Psoas muscle (tissue), 8 donors: ENCODE results near the gene GKAP1. TPM values are rescaled to one million over a fixed set of nuclear protein-coding genes. Genes with fewer than 3 reads are reported as not detected.

Experiments used
- ATAC-seq, 4 donors: fragments of 200-7000 bp; cut with Tn5 transposase; one replicate each; pipeline ENCODE4 v1.9.1; 2020; ENCODE audit warnings: moderate library complexity in 3 of 4, mild to moderate bottlenecking in 2 of 4
- DNase-seq, 2 donors: peaks; one replicate each; pipeline ENCODE4 v3.0.0-alpha.2; 2020
- H3K27ac ChIP-seq: fragments of 200-600 bp; one replicate; pipeline ENCODE4 v1.8.0; 2022
- H3K27me3 ChIP-seq, 3 donors: fragments of 200-600 bp in 1 of 3; one replicate each; pipeline versions ENCODE4 v1.6.1 to v1.8.0; 2013 to 2022; ENCODE audit warnings: low read length in 2 of 3, mild to moderate bottlenecking in 2 of 3, moderate library complexity in 1 of 3; ENCODE audit not compliant: insufficient read depth in 3 of 3
- H3K36me3 ChIP-seq, 2 donors: fragments of 200-600 bp in 1 of 2; one replicate each; pipeline versions ENCODE4 v1.6.1 to v1.8.0; 2013 to 2022; ENCODE audit warnings: low read depth in 1 of 2, mild to moderate bottlenecking in 1 of 2, moderate library complexity in 1 of 2; ENCODE audit not compliant: insufficient read depth in 1 of 2
- H3K4me1 ChIP-seq: fragments of 200-600 bp; one replicate; pipeline ENCODE4 v1.8.0; 2022
- H3K4me3 ChIP-seq: fragments of 200-600 bp; one replicate; pipeline ENCODE4 v1.8.0; 2022; ENCODE audit warnings: mild to moderate bottlenecking
- H3K9me3 ChIP-seq: fragments of 200-600 bp; one replicate; pipeline ENCODE4 v1.8.0; 2022
- CTCF ChIP-seq: fragments of 200-600 bp; IDR thresholded peaks from one replicate; pipeline ENCODE4 v1.8.0; 2022; ENCODE audit warnings: antibody characterized with exemption
- WGBS, 3 donors: extraction: QIAGEN DNeasy Blood & Tissue Kit; methylation state at CpG; one replicate each; pipeline versions ENCODE4 v1.1.6 to v1.1.7; 2013; 5-methylcytosine and 5-hydroxymethylcytosine counted together
- intact Hi-C, 2 donors: fragments of 100-400 bp; cut with DNase I; formaldehyde crosslinking; loops; one replicate each; pipeline versions ENCODE4 v1.11.0 to v1.14.2; 2022
- polyA plus RNA-seq, 3 donors: library from polyadenylated mRNA; stranded (reverse); fragments of 200-250 nt; gene quantifications; one replicate each; pipeline ENCODE4 v1.2.3, GENCODE V29; 2013
- total RNA-seq, 4 donors: library from RNA; stranded (reverse); fragmentation: NEBNext Ultra II Directional in 2 of 4; extraction: Animal tissue kit (Norgen Biotek cat#: 25700) in 2 of 4; gene quantifications; one replicate each; pipeline versions ENCODE4 v1.2.1 to v1.2.4, GENCODE V29; 2021 to 2023
- donor health status: healthy with polysubstance abuse.
- donor health status: DM: no; HTN: no; CAD: no; lungs with moderate emphysema.
- donor health status: Bipolar disorder and iron deficiency.
- donor health status: healthy.
- donor health status: DM: yes; HTN: yes; CAD: no.
- donor health status: DM: no; HTN: no; CAD: no.
- donor health status: DM: no; HTN: no; CAD: no.
- donor health status: DM: yes; HTN: yes; CAD: no.

GKAP1 gene
- total and polyA plus RNA-seq, 7 donors, result 13.4 to 89.1 (median 38.3) TPM

DNA sequence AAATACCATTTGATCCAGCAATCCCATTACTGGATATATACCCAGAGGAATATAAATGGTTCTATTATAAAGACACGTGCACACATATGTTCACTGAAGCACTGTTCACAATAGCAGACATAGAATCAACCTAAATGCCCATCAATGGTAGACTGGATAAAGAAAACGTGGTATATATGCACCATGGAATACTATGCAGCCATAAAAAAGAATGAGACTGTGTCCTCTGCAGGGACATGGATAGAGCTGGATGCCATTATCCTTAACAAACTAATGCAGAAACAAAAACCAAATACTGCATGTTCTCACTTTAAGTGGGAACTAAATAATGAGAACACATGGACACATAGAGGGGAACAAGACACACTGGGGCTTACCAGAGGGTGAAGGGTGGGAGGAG lies 39.4 kb downstream of the GKAP1 start:
- Histone ChIP-seq H3K27ac (no peak overlapping the region), H3K9me3 (no peaks in the 10 kb centered on the region), H3K36me3 (peaks cover 0 to 38% of the 10 kb centered on the region in 2 donors), H3K27me3 (no peaks in the 10 kb centered on the region), H3K4me1 (no peaks in the 10 kb centered on the region), H3K4me3 (no peak overlapping the region)
- intact Hi-C loops, result no loop called here
- WGBS, 3 donors, result 94 to 100% (median 95%) methylated on average over 2 of the region's 2 CpGs
- ATAC-seq, result no peak
- TF ChIP-seq CTCF, result no peak
- no peak for DNase-seq

GRCh38 chr9:83775932-83776331 lies 41.6 kb downstream of the GKAP1 start:
- 93 to 94% (median 93%) methylated on average over 2 of the region's 2 CpGs for WGBS, 3 donors
- peaks cover 0 to 23% of the 10 kb centered on the region in 2 donors for H3K36me3 ChIP-seq
- no peaks in the 10 kb centered on the region for H3K4me1 ChIP-seq
- TF ChIP-seq CTCF, result no peak
- intact Hi-C loops, result no loop called here
- H3K27me3 ChIP-seq, result no peaks in the 10 kb centered on the region
- ATAC-seq, result no peak
- H3K27ac ChIP-seq, result no peak overlapping the region
- DNase-seq, result no peak
- H3K4me3 ChIP-seq, result no peak overlapping the region
- H3K9me3 ChIP-seq, result no peaks in the 10 kb centered on the region

DNA sequence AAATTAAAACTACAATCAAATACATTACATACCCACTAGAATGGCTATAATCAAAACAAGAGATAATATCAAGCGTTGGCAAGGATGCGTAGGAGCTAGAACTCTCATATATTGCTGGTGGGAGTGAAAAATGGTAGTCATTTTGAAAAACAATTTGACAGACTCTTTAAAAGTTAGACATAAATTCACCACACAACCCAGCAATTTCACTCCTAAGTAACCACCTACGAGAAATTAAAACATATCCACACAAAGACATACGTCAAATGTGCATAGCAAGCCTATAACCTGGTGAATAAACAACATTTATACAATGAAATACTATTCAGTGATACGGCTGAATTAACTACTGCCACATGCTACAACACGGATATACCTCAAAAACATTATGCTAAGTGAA lies 44.7 kb downstream of the GKAP1 start:
- DNase-seq, result no peak
- no peaks in the 10 kb centered on the region for H3K4me1 ChIP-seq
- no peaks in the 10 kb centered on the region for H3K9me3 ChIP-seq
- no peak for ATAC-seq
- 96 to 98% (median 97%) methylated on average over 6 of the region's 6 CpGs for WGBS, 3 donors
- TF ChIP-seq CTCF, result no peak
- H3K27ac ChIP-seq, result no peak overlapping the region
- intact Hi-C loops, result no loop called here
- peaks cover 0 to 12% of the 10 kb centered on the region in 2 donors for H3K36me3 ChIP-seq
- H3K27me3 ChIP-seq, result no peaks in the 10 kb centered on the region
- no peak overlapping the region for H3K4me3 ChIP-seq

- Histone ChIP-seq H3K36me3 (peaks cover 0 to 11% of the 10 kb centered on the region in 2 donors), H3K4me1 (no peaks in the 10 kb centered on the region), H3K27me3 (no peaks in the 10 kb centered on the region), H3K9me3 (peaks cover 15% of the 10 kb centered on the region), H3K4me3 (no peak overlapping the region), H3K27ac (no peak overlapping the region)
- TF ChIP-seq CTCF, result no peak
- DNase-seq (no peak), ATAC-seq (no peak)
- 97% methylated on average over 5 of the region's 5 CpGs for WGBS, 3 donors
- intact Hi-C loops, result no loop called here
Measured at GRCh38 chr9:83765376-83765775, 52.2 kb downstream of the GKAP1 start.

GRCh38 chr9:83754383-83754977 lies 63.1 kb downstream of the GKAP1 start:
- intact Hi-C loops, result no loop called here
- H3K36me3 ChIP-seq, result peaks cover 0 to 43% of the 10 kb centered on the region in 2 donors
- no peak for DNase-seq
- H3K27ac ChIP-seq, result no peak overlapping the region
- H3K27me3 ChIP-seq, result no peaks in the 10 kb centered on the region
- TF ChIP-seq CTCF, result no peak
- no peak for ATAC-seq
- no peaks in the 10 kb centered on the region for H3K9me3 ChIP-seq
- no peak overlapping the region for H3K4me3 ChIP-seq
- no peaks in the 10 kb centered on the region for H3K4me1 ChIP-seq
